Endodermal cell (in vitro differentiated cells): ENCODE data around the gene ZNF446. TPM values are rescaled to one million over a fixed set of nuclear protein-coding genes. Genes with fewer than 3 reads are reported as not detected.
A peak's percentile ranks its signal among the peaks of the same experiment; 100 is the strongest.

Experiments used
- DNase-seq: peaks from one replicate; pipeline ENCODE4 v3.0.0-alpha.2; 2017
- H3K27ac ChIP-seq: 2 replicates; pipeline ENCODE4 v1.5.1; 2013; ENCODE audit warnings: mild to moderate bottlenecking, low read depth, low read length, moderate library complexity
- H3K27me3 ChIP-seq: 2 replicates; pipeline ENCODE4 v1.6.1; 2013; ENCODE audit warnings: mild to moderate bottlenecking, low read length, moderate library complexity; ENCODE audit not compliant: insufficient read depth, control insufficient read depth, poor library complexity, severe bottlenecking
- H3K36me3 ChIP-seq: 2 replicates; pipeline ENCODE4 v1.7.0; 2013; ENCODE audit warnings: mild to moderate bottlenecking, low read length, moderate library complexity; ENCODE audit not compliant: control insufficient read depth, insufficient read depth
- H3K4me1 ChIP-seq: one replicate; pipeline ENCODE4 v1.7.0; 2013; ENCODE audit warnings: low read length; ENCODE audit not compliant: control insufficient read depth, insufficient read depth
- H3K4me3 ChIP-seq: 2 replicates; pipeline ENCODE4 v1.5.1; 2013; ENCODE audit warnings: mild to moderate bottlenecking, low read length, moderate library complexity
- H3K9ac ChIP-seq: 2 replicates; pipeline ENCODE4 v1.6.1; 2013; ENCODE audit warnings: mild to moderate bottlenecking, low read length, moderate library complexity; ENCODE audit not compliant: poor library complexity, severe bottlenecking; ENCODE audit errors: extremely low read depth
- H3K9me3 ChIP-seq: 2 replicates; pipeline ENCODE4 v1.6.1; 2013; ENCODE audit warnings: mild to moderate bottlenecking, low read length, moderate library complexity; ENCODE audit not compliant: control insufficient read depth
- H3K27ac Mint-ChIP-seq: 2 replicates; pipeline ENCODE4 v1.8.0; 2020; ENCODE audit warnings: mixed read lengths
- H3K27me3 Mint-ChIP-seq: 2 replicates; pipeline ENCODE4 v1.8.0; 2021; ENCODE audit warnings: mild to moderate bottlenecking, mixed read lengths; ENCODE audit not compliant: insufficient read depth
- H3K36me3 Mint-ChIP-seq: 2 replicates; pipeline ENCODE4 v1.8.0; 2020; ENCODE audit warnings: low read depth, mixed read lengths
- H3K4me1 Mint-ChIP-seq: 2 replicates; pipeline ENCODE4 v1.8.0; 2020; ENCODE audit warnings: mixed read lengths
- H3K4me3 Mint-ChIP-seq: 2 replicates; pipeline ENCODE4 v1.8.0; 2020; ENCODE audit warnings: mild to moderate bottlenecking, moderate library complexity, mixed read lengths
- H3K9me3 Mint-ChIP-seq: 2 replicates; pipeline ENCODE4 v1.8.0; 2020; ENCODE audit warnings: mild to moderate bottlenecking, mixed read lengths
- WGBS, 2 experiments: methylation state at CpG; one replicate each; pipeline versions ENCODE4 v1.1.5 to v1.1.7; 2013; ENCODE audit warnings: missing lambda C conversion rate in 2 of 2, mixed read lengths in 1 of 2; ENCODE audit not compliant: insufficient coverage in 1 of 2, insufficient read length in 1 of 2; 5-methylcytosine and 5-hydroxymethylcytosine counted together
- total RNA-seq, 2 donors: library from RNA; stranded (reverse); fragmentation: NEBNext Ultra II Directional in 1 of 2; extraction: Animal tissue kit (Norgen Biotek cat#: 25700) in 1 of 2; gene quantifications; 2 replicates in 1 of 2; 3 replicates in 1 of 2; pipeline ENCODE4 v1.2.1, GENCODE V29; 2021
- TF ChIP-seq, protein P1 (sequence below): fragments of 200-600 bp; sonication (generic); conservative IDR thresholded peaks from 2 replicates; pipeline ENCODE4 v1.5.0; 2021; ENCODE audit warnings: antibody characterized with exemption, mild to moderate bottlenecking

The ZNF446 gene
- total RNA-seq, 2 donors from 2014 or later = 10.4 to 10.7 TPM

GRCh38 chr19:58513213-58513693, 37.1 kb downstream of the ZNF446 start:
- Histone ChIP-seq H3K4me1 (peaks cover 2% of the 10 kb centered on the region), H3K9ac (no peak overlapping the region), H3K27me3 (no peaks in the 10 kb centered on the region), H3K4me3 (no peak overlapping the region), H3K9me3 (no peaks in the 10 kb centered on the region), H3K27ac (no peak overlapping the region), H3K36me3 (peaks cover 9% of the 10 kb centered on the region)
- Mint-ChIP-seq H3K27me3 (peaks cover 5% of the 10 kb centered on the region), H3K36me3 (peaks cover 15% of the 10 kb centered on the region), H3K27ac (no peak overlapping the region), H3K4me1 (peaks cover 10% of the 10 kb centered on the region), H3K9me3 (peaks cover 6% of the 10 kb centered on the region), H3K4me3 (no peak overlapping the region)
- TF ChIP-seq, protein P1, sequence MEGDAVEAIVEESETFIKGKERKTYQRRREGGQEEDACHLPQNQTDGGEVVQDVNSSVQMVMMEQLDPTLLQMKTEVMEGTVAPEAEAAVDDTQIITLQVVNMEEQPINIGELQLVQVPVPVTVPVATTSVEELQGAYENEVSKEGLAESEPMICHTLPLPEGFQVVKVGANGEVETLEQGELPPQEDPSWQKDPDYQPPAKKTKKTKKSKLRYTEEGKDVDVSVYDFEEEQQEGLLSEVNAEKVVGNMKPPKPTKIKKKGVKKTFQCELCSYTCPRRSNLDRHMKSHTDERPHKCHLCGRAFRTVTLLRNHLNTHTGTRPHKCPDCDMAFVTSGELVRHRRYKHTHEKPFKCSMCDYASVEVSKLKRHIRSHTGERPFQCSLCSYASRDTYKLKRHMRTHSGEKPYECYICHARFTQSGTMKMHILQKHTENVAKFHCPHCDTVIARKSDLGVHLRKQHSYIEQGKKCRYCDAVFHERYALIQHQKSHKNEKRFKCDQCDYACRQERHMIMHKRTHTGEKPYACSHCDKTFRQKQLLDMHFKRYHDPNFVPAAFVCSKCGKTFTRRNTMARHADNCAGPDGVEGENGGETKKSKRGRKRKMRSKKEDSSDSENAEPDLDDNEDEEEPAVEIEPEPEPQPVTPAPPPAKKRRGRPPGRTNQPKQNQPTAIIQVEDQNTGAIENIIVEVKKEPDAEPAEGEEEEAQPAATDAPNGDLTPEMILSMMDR = no peak
- 92 to 95% methylated on average over 9 to 10 of the region's 10 CpGs for WGBS, 2 experiments
- DNase-seq = no peak

DNA sequence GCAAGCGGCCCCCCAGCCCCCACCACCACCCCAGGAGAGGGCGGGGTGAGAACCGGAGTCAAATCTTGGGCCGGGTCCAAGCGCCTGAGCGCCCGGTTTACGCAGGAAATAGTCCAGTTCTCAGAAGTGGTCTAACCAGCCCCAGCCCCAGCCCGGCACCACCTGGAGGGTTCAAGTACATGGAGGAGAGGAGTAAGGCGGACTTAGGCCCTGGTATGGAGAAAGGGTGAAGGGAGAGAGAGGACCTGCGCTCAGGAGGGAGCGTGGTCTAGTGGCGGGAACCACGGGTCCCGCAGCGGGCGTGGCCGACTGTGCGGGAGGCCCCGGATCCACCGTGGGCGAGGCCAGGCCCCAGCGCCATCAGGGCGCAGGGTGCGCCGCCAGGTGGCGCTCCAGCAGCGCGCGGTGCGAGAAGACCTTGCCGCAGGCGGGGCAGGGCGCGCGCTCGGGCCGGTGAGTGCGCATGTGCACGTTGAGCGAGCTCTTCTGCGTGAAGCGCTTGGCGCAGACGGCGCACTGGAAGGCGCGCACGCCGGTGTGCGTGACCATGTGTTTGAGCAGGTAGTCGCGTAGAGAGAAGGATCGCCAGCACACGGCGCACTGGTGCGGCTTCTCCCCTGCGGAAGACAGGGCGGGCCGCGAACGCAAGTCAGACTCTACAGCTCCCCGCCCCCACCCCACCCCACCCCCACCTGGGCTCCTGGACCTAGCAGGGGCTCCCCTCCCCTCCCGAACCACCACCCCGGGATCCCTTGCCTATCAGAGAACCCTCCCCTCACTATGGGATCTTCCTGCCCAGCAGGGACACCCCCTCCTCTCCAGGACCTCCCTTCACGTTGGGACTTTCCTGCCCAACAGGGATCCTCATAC, 37.8 kb downstream of the ZNF446 start:
- H3K36me3 Mint-ChIP-seq = peaks cover 15% of the 10 kb centered on the region
- H3K4me1 Mint-ChIP-seq = peaks cover 16% of the 10 kb centered on the region
- peak; percentile 97 for DNase-seq
- H3K27ac Mint-ChIP-seq = peak overlapping the region; percentile 84
- Histone ChIP-seq H3K9me3 (no peaks in the 10 kb centered on the region), H3K27ac (no peak overlapping the region), H3K4me1 (peaks cover 4% of the 10 kb centered on the region), H3K36me3 (peaks cover 9% of the 10 kb centered on the region), H3K27me3 (no peaks in the 10 kb centered on the region), H3K4me3 (peak overlapping the region; percentile 74), H3K9ac (no peak overlapping the region)
- H3K4me3 Mint-ChIP-seq = peak overlapping the region; percentile 62
- 22 to 28% methylated on average over 17 to 56 of the region's 66 CpGs for WGBS, 2 experiments
- TF ChIP-seq, protein P1 = peak; percentile 99
- H3K27me3 Mint-ChIP-seq = peaks cover 5% of the 10 kb centered on the region
- H3K9me3 Mint-ChIP-seq = peaks cover 5% of the 10 kb centered on the region

- H3K27me3 ChIP-seq = no peaks in the 10 kb centered on the region
- H3K4me3 ChIP-seq = peak overlapping the region; percentile 74
- H3K4me3 Mint-ChIP-seq = peak overlapping the region; percentile 62
- H3K9ac ChIP-seq = no peak overlapping the region
- peak overlapping the region; percentile 84 for H3K27ac Mint-ChIP-seq
- DNase-seq = no peak
- H3K9me3 Mint-ChIP-seq = peaks cover 3% of the 10 kb centered on the region
- H3K4me1 ChIP-seq = peaks cover 4% of the 10 kb centered on the region
- TF ChIP-seq, protein P1 = no peak
- H3K27ac ChIP-seq = no peak overlapping the region
- peaks cover 9% of the 10 kb centered on the region for H3K36me3 ChIP-seq
- H3K4me1 Mint-ChIP-seq = peaks cover 16% of the 10 kb centered on the region
- 84 to 100% methylated on average over 3 of the region's 3 CpGs for WGBS, 2 experiments
- H3K9me3 ChIP-seq = no peaks in the 10 kb centered on the region
- peaks cover 4% of the 10 kb centered on the region for H3K27me3 Mint-ChIP-seq
- peaks cover 15% of the 10 kb centered on the region for H3K36me3 Mint-ChIP-seq
These were observed 38.4 kb downstream of the ZNF446 start for GRCh38 chr19:58514564-58515022.
